H1 (cell line): ENCODE data around the gene GARIN3. TPM values are rescaled to one million over a fixed set of nuclear protein-coding genes. Genes with fewer than 3 reads are reported as not detected.

ENCODE experiments used
- CTCF ChIA-PET: fragments of 300-600 bp; sonication (Branson Sonifier 250); formaldehyde crosslinking; loops from one replicate; lab custom pipeline; 2021; ENCODE audit not compliant: partially characterized antibody; lab: Charles Lee
- POLR2A ChIA-PET: fragments of 300-600 bp; sonication (Branson Sonifier 250); formaldehyde crosslinking; loops from one replicate; lab custom pipeline; 2021; ENCODE audit warnings: inconsistent platforms; ENCODE audit not compliant: partially characterized antibody; lab: Charles Lee
- DNase-seq, 2 experiments: peaks; one replicate each; pipeline versions ENCODE4 v3.0.0 to v3.0.0-alpha.2; 2010 to 2022; ENCODE audit warnings: low spot score in 2 of 2, low read depth in 1 of 2, mixed read lengths in 1 of 2
- FAIRE-seq: peaks from 2 replicates; lab custom pipeline; 2011; peaks lifted over from hg19 to GRCh38; lab: Jason Lieb, UNC
- H2AFZ ChIP-seq: 2 replicates; pipeline ENCODE4 v1.8.1; 2012; ENCODE audit warnings: low read length, inconsistent platforms
- H2AK5ac ChIP-seq: 2 replicates; pipeline ENCODE4 v1.6.1; 2013; ENCODE audit warnings: low read depth, low read length
- H2BK120ac ChIP-seq: replicated peaks from 2 replicates; pipeline ENCODE3; 2013; ENCODE audit warnings: low read depth, low read length, inconsistent platforms
- H2BK12ac ChIP-seq: 2 replicates; pipeline ENCODE4 v1.6.1; 2013; ENCODE audit warnings: low read depth, low read length
- H2BK15ac ChIP-seq: 2 replicates; pipeline ENCODE4 v1.6.1; 2013; ENCODE audit warnings: low read length
- H2BK20ac ChIP-seq: 2 replicates; pipeline ENCODE4 v1.6.1; 2013; ENCODE audit warnings: low read length
- H2BK5ac ChIP-seq: 2 replicates; pipeline ENCODE4 v1.6.1; 2013; ENCODE audit warnings: low read depth, low read length
- H3K14ac ChIP-seq: 2 replicates; pipeline ENCODE4 v1.6.1; 2013; ENCODE audit warnings: inconsistent platforms; ENCODE audit not compliant: insufficient read length
- H3K18ac ChIP-seq: 2 replicates; pipeline ENCODE4 v1.6.1; 2013; ENCODE audit warnings: low read length; ENCODE audit errors: extremely low read depth
- H3K23ac ChIP-seq: 2 replicates; pipeline ENCODE4 v1.6.1; 2013; ENCODE audit warnings: inconsistent platforms; ENCODE audit not compliant: insufficient read length
- H3K23me2 ChIP-seq: 2 replicates; pipeline ENCODE4 v1.6.1; 2013; ENCODE audit warnings: low read depth, low read length
- H3K27ac ChIP-seq: 2 replicates; pipeline ENCODE4 v1.6.1; 2011; ENCODE audit warnings: low read depth, low read length, inconsistent platforms
- H3K27me3 ChIP-seq, 4 experiments: replicated peaks in 1 of 4; 1 replicate in 1 of 4; 2 replicates in 3 of 4; pipeline versions ENCODE4 v1.6.1 to v1.8.1; 2011 to 2013; ENCODE audit warnings: low read length in 3 of 4, mild to moderate bottlenecking in 3 of 4, inconsistent platforms in 2 of 4, mixed read lengths in 2 of 4, moderate library complexity in 1 of 4; ENCODE audit not compliant: control insufficient read depth in 3 of 4, insufficient read depth in 3 of 4; ENCODE audit errors: extremely low read depth in 1 of 4
- H3K36me3 ChIP-seq, 4 experiments: 2 replicates each; pipeline versions ENCODE4 v1.6.1 to v1.8.1; 2011 to 2013; ENCODE audit warnings: mild to moderate bottlenecking in 4 of 4, low read length in 3 of 4, moderate library complexity in 2 of 4, control low read depth in 1 of 4, inconsistent platforms in 1 of 4; ENCODE audit not compliant: insufficient read depth in 4 of 4, control insufficient read depth in 2 of 4
- H3K4ac ChIP-seq: replicated peaks from 2 replicates; pipeline ENCODE3; 2013; ENCODE audit warnings: low read length, low read depth, mixed read lengths, inconsistent platforms; ENCODE audit not compliant: insufficient read length
- H3K4me1 ChIP-seq, 4 experiments: replicated peaks in 1 of 4; 1 replicate in 1 of 4; 2 replicates in 3 of 4; pipeline versions ENCODE4 v1.6.1 to v1.8.1; 2011 to 2013; ENCODE audit warnings: low read length in 3 of 4, inconsistent platforms in 2 of 4, mixed read lengths in 1 of 4; ENCODE audit not compliant: insufficient read depth in 4 of 4, control insufficient read depth in 3 of 4
- H3K4me2 ChIP-seq, 2 experiments: 2 replicates each; pipeline versions ENCODE4 v1.6.1 to v1.8.1; 2011 to 2013; ENCODE audit warnings: low read depth in 2 of 2, low read length in 2 of 2, control low read depth in 1 of 2, inconsistent platforms in 1 of 2, mild to moderate bottlenecking in 1 of 2; ENCODE audit not compliant: insufficient read depth in 1 of 2
- H3K4me3 ChIP-seq, 4 experiments: fragments of 200-600, 300-600 bp in 1 of 4; sonication (generic), shearing (Covaris generic), sonication (Bioruptor Twin) in 1 of 4; 2 replicates each; pipeline versions ENCODE4 v1.5.1 to v1.8.1; 2011 to 2016; ENCODE audit warnings: low read length in 4 of 4, low read depth in 3 of 4, control low read depth in 2 of 4, inconsistent platforms in 2 of 4, mild to moderate bottlenecking in 2 of 4, mixed read lengths in 1 of 4, moderate library complexity in 1 of 4; ENCODE audit not compliant: insufficient read depth in 2 of 4; ENCODE audit errors: extremely low read depth in 1 of 4
- H3K56ac ChIP-seq: replicated peaks from 2 replicates; pipeline ENCODE3; 2013; ENCODE audit warnings: low read depth, mild to moderate bottlenecking, mixed read lengths, low read length, inconsistent platforms; ENCODE audit not compliant: insufficient read length
- H3K79me1 ChIP-seq: 2 replicates; pipeline ENCODE4 v1.6.1; 2013; ENCODE audit warnings: low read depth, low read length, control low read depth
- H3K79me2 ChIP-seq, 2 experiments: 2 replicates each; pipeline versions ENCODE4 v1.6.1 to v1.8.1; 2012 to 2013; ENCODE audit warnings: low read length in 2 of 2, mild to moderate bottlenecking in 2 of 2, inconsistent platforms in 1 of 2; ENCODE audit not compliant: insufficient read depth in 2 of 2, control insufficient read depth in 1 of 2
- H3K9ac ChIP-seq, 4 experiments: replicated peaks in 1 of 4; 1 replicate in 1 of 4; 2 replicates in 3 of 4; pipeline versions ENCODE4 v1.6.1 to v1.8.1; 2011 to 2013; ENCODE audit warnings: low read depth in 3 of 4, low read length in 3 of 4, control low read depth in 2 of 4, mild to moderate bottlenecking in 2 of 4, moderate library complexity in 2 of 4, inconsistent platforms in 1 of 4; ENCODE audit errors: extremely low read depth in 1 of 4
- H3K9me3 ChIP-seq, 2 experiments: 2 replicates each; pipeline versions ENCODE4 v1.6.1 to v1.8.1; 2012 to 2013; ENCODE audit warnings: mild to moderate bottlenecking in 2 of 2, moderate library complexity in 2 of 2, control low read depth in 1 of 2, inconsistent platforms in 1 of 2, low read depth in 1 of 2, low read length in 1 of 2, mixed read lengths in 1 of 2; ENCODE audit not compliant: insufficient read depth in 2 of 2
- H4K20me1 ChIP-seq, 2 experiments: replicated peaks in 1 of 2; 2 replicates each; pipeline versions ENCODE3 to v1.8.1; 2011 to 2013; ENCODE audit warnings: inconsistent platforms in 2 of 2, low read length in 2 of 2, mild to moderate bottlenecking in 1 of 2; ENCODE audit not compliant: insufficient read depth in 2 of 2, control insufficient read depth in 1 of 2
- H4K5ac ChIP-seq: 2 replicates; pipeline ENCODE4 v1.6.1; 2013; ENCODE audit warnings: low read length, low read depth, mixed read lengths, inconsistent platforms; ENCODE audit not compliant: insufficient read length
- H4K8ac ChIP-seq: 2 replicates; pipeline ENCODE4 v1.8.0; 2013; ENCODE audit warnings: mild to moderate bottlenecking, moderate library complexity, low read length, inconsistent platforms; ENCODE audit not compliant: insufficient read depth; ENCODE audit errors: extremely low read depth
- H4K91ac ChIP-seq: replicated peaks from 2 replicates; pipeline ENCODE3; 2013; ENCODE audit warnings: low read length, mixed read lengths, inconsistent platforms; ENCODE audit not compliant: insufficient read length
- NANOG ChIP-seq: IDR thresholded peaks from 2 replicates; pipeline ENCODE4 v1.6.1; 2011; ENCODE audit warnings: low read length, low read depth, mild to moderate bottlenecking, inconsistent platforms; ENCODE audit not compliant: insufficient read depth, poor library complexity, severe bottlenecking
- SRF ChIP-seq: IDR thresholded peaks from 2 replicates; pipeline ENCODE4 v1.6.1; 2011; ENCODE audit warnings: mild to moderate bottlenecking, low read depth, low read length, moderate library complexity
- TBP ChIP-seq: IDR thresholded peaks from 2 replicates; pipeline ENCODE4 v1.6.1; 2011; ENCODE audit warnings: low read depth, low read length, improper control_type of control experiment
- TCF12 ChIP-seq: IDR thresholded peaks from 2 replicates; pipeline ENCODE4 v1.6.1; 2011; ENCODE audit warnings: low read depth, mild to moderate bottlenecking, low read length
- TEAD4 ChIP-seq: IDR thresholded peaks from 2 replicates; pipeline ENCODE4 v1.6.1; 2012; ENCODE audit warnings: low read depth, low read length, inconsistent platforms, mixed read lengths
- WGBS, 2 experiments: shearing (Covaris generic) in 1 of 2; methylation state at CpG; one replicate each; pipeline versions ENCODE4 v1.1.6 to v1.1.7; 2013 to 2015; ENCODE audit warnings: low lambda C conversion rate in 2 of 2, mixed read lengths in 2 of 2, inconsistent platforms in 1 of 2, low coverage in 1 of 2, missing lambda C conversion rate in 1 of 2; ENCODE audit not compliant: insufficient replicate concordance in 2 of 2, insufficient coverage in 1 of 2, insufficient read length in 1 of 2; ENCODE audit errors: extremely low coverage in 1 of 2, missing lambda C conversion rate in 1 of 2; 5-methylcytosine and 5-hydroxymethylcytosine counted together
- polyA plus RNA-seq, 7 experiments: library from polyadenylated mRNA; depleted of rRNA in 3 of 7; stranded (reverse) in 5 of 7; unstranded in 2 of 7; fragments of >200 nt in 5 of 7; fragments of 200-250 nt in 2 of 7; gene quantifications; 1 replicate in 5 of 7; 2 replicates in 1 of 7; 4 replicates in 1 of 7; pipeline versions ENCODE4 v1.2.1 to v1.2.3, GENCODE V29; 2011 to 2013; ENCODE audit warnings: missing spikeins in 2 of 7, mixed read lengths in 2 of 7
- total RNA-seq: library from RNA; stranded (reverse); fragmentation: NEBNext Ultra II Directional; extraction: Animal tissue kit (Norgen Biotek cat#: 25700); gene quantifications from 2 replicates; pipeline ENCODE4 v1.2.1, GENCODE V29; 2021

GARIN3 gene
- total and polyA plus RNA-seq, 2 of the 8 experiments (the other 6 are each of a cell fraction or from before 2014, with no cell fraction given): not detected

DNA sequence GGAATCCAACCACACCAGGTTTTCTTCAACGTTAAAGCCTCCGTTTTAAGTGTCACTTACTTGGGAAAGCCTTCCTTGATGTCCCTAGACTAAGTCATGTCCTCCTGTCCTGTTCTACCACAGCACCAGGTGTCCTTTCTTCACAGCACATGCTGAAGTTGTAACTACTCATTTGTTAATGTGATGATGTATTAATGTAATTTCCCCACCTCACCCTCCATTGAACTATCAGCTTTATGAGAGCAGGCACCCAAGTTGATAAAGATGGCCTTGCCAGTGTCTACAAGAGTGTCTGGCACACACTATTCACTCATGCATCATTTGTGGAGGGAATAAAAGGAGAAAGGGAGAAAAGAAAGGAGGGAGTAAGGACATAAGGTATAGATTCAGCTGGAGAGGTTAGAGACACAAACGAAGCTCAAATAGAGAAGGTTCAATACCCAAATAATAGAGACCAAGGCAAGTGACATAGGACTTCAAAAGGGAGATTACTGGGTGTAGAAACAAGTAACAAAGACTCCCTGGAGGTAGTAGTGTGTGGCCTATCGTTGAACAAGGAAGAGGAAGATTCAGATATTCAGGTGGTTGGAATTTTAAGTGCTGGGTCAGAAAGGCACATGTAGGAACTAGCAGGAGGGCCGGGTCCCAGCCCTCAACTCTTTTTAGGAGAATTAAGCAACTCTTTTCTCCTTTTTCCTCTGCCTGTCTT is 21.1 kb upstream of the GARIN3 start:
- H3K23me2 ChIP-seq: no peaks in the 10 kb centered on the region
- 68% methylated on average over 5 of the region's 5 CpGs; no CpG with 5 or more reads in 1 of the 2 experiments for WGBS, 2 experiments
- no peaks in the 10 kb centered on the region for H3K36me3 ChIP-seq
- no peak overlapping the region for H2BK120ac ChIP-seq
- peaks cover 1 to 30% (median 12%) of the 10 kb centered on the region in 4 experiments for H3K27me3 ChIP-seq
- ChIA-PET POLR2A (interaction anchor here (0.6 kb wide), 1 partner anchor 74 kb away, joined by 3 read pairs; no protein-coding TSS in a partner anchor), CTCF (interaction anchor here (0.5 to 0.7 kb wide), 4 partner anchors 19 to 1354 kb away, joined by 3 to 4 read pairs (median 3); no protein-coding TSS in a partner anchor)
- H4K20me1 ChIP-seq: peaks cover 0 to 2% of the 10 kb centered on the region in 2 experiments
- H3K56ac ChIP-seq: no peak overlapping the region
- H3K4me3 ChIP-seq: no peak overlapping the region
- no peak overlapping the region for H4K8ac ChIP-seq
- no peak overlapping the region for H3K18ac ChIP-seq
- H3K23ac ChIP-seq: no peak overlapping the region
- H3K79me1 ChIP-seq: no peaks in the 10 kb centered on the region
- FAIRE-seq (no peak), DNase-seq (no peak)
- no peak overlapping the region for H3K27ac ChIP-seq
- no peak overlapping the region for H3K4ac ChIP-seq
- no peak overlapping the region for H2AFZ ChIP-seq
- H3K9me3 ChIP-seq: no peaks in the 10 kb centered on the region
- no peak overlapping the region for H4K91ac ChIP-seq
- H2BK12ac ChIP-seq: no peak overlapping the region
- no peaks in the 10 kb centered on the region for H3K79me2 ChIP-seq
- H3K14ac ChIP-seq: no peak overlapping the region
- no peak overlapping the region for H4K5ac ChIP-seq
- no peak overlapping the region for H2BK15ac ChIP-seq
- 0 out of 2 replicates have a peak overlapping the region, but pooled peaks have one; percentile 44 for H2AK5ac ChIP-seq
- no peak overlapping the region for H2BK5ac ChIP-seq
- H3K4me1 ChIP-seq: no peaks in the 10 kb centered on the region
- TF ChIP-seq TCF12 (peak; percentile 67; the same call in 1 of the 2 replicates), NANOG (peak; percentile 57), SRF (no peak), TEAD4 (0 out of 2 replicates have a peak, but pooled peaks have one; percentile 6), TBP (no peak)
- no peak overlapping the region for H3K4me2 ChIP-seq
- H2BK20ac ChIP-seq: no peak overlapping the region
- no peak overlapping the region for H3K9ac ChIP-seq
